Adrenal gland (tissue), 12 donors: ENCODE measurements around the gene SPRY2. TPM values are rescaled to one million over a fixed set of nuclear protein-coding genes. Genes with fewer than 3 reads are reported as not detected.

Source experiments
- DNase-seq, 7 donors: peaks; one replicate each; pipeline ENCODE4 v3.0.0-alpha.2; 2019 to 2020
- H3K27ac ChIP-seq, 5 donors: fragments of 200-600 bp; sonication (generic) in 4 of 5; 1 replicate in 3 of 5; 2 replicates in 2 of 5; pipeline versions ENCODE4 v1.5.1 to v1.8.0; 2016 to 2020; ENCODE audit warnings: mild to moderate bottlenecking in 1 of 5
- H3K27me3 ChIP-seq: fragments of 200-600 bp; 2 replicates; pipeline ENCODE4 v1.8.0; 2021
- H3K36me3 ChIP-seq, 2 donors: fragments of 200-600 bp; replicated peaks in 1 of 2; 1 replicate in 1 of 2; 2 replicates in 1 of 2; pipeline versions ENCODE4 v1.5.1 to v1.8.0; 2018 to 2022
- H3K4me1 ChIP-seq, 2 donors: fragments of 200-600 bp; replicated peaks in 1 of 2; 1 replicate in 1 of 2; 2 replicates in 1 of 2; pipeline versions ENCODE4 v1.5.1 to v1.8.0; 2018 to 2021
- H3K4me3 ChIP-seq, 4 donors: fragments of 200-600 bp; sonication (generic) in 3 of 4; one replicate each; pipeline ENCODE4 v1.5.1; 2016 to 2018
- H3K9me3 ChIP-seq, 3 donors: fragments of 200-600 bp; sonication (generic) in 1 of 3; replicated peaks in 1 of 3; 1 replicate in 2 of 3; 2 replicates in 1 of 3; pipeline versions ENCODE4 v1.5.1 to v1.8.0; 2016 to 2021
- POLR2A ChIP-seq, 2 donors: fragments of 450-650 bp; IDR thresholded peaks; one replicate each; pipeline ENCODE4 v1.6.1; 2017; ENCODE audit warnings: antibody characterized with exemption in 2 of 2, mild to moderate bottlenecking in 2 of 2, moderate library complexity in 1 of 2
- WGBS, 4 donors: extraction: QIAGEN DNeasy Blood & Tissue Kit in 2 of 4; methylation state at CpG; one replicate each; pipeline versions ENCODE4 v1.1.5 to v1.1.7; 2013 to 2017; 5-methylcytosine and 5-hydroxymethylcytosine counted together
- intact Hi-C, 2 donors: fragments of 100-400 bp; cut with DNase I; formaldehyde crosslinking; loops; one replicate each; pipeline versions ENCODE4 v1.14.1 to v1.15.0; 2022 to 2023
- polyA plus RNA-seq, 3 donors: library from polyadenylated mRNA; stranded (reverse); fragments of 200-250 nt in 2 of 3; fragments of 350-450 nt in 1 of 3; fragmentation: Illumina TruSeq in 1 of 3; extraction: RNeasy Lipid Tissue Mini Kit (QIAGEN cat#74804) in 1 of 3; gene quantifications; one replicate each; pipeline ENCODE4 v1.2.3, GENCODE V29; 2013 to 2014
- total RNA-seq, 9 donors: library from RNA; depleted of rRNA in 4 of 9; stranded (reverse); fragments of >200 nt in 4 of 9; fragments of 120-200 nt in 1 of 9; fragmentation: NEBNext Ultra II Directional in 1 of 9; extraction: Animal tissue kit (Norgen Biotek cat#: 25700) in 1 of 9; gene quantifications; one replicate each; pipeline versions ENCODE4 v1.1.0 to v1.2.4, GENCODE V29; 2013 to 2023
- TF ChIP-seq, protein P1 (sequence below), 6 experiments: fragments of 450-650 bp in 4 of 6; fragments of 200-600 bp in 2 of 6; sonication (generic) in 1 of 6; IDR thresholded peaks; 1 replicate in 5 of 6; 2 replicates in 1 of 6; pipeline versions ENCODE4 v1.5.1 to v1.8.0; 2016 to 2021; ENCODE audit warnings: antibody characterized with exemption in 6 of 6, mild to moderate bottlenecking in 2 of 6, moderate library complexity in 1 of 6
- donor health status: healthy with polysubstance abuse.
- donor health status: Bipolar disorder and iron deficiency.
- donor health status: DM: yes; HTN: yes; CAD: no.
- donor health status: DM: no; HTN: no; CAD: no.
- donor health status: DM: no; HTN: no; CAD: no.
- donor health status: DM: yes; HTN: yes; CAD: no.

Gene SPRY2
- total and polyA plus RNA-seq, 12 donors, result 10.9 to 36.7 (median 22.1) TPM

- no peaks in the 10 kb centered on the region for H3K36me3 ChIP-seq
- intact Hi-C loops, result no loop called here
- no peaks in the 10 kb centered on the region for H3K9me3 ChIP-seq
- 83 to 84% (median 83%) methylated on average over 7 of the region's 7 CpGs for WGBS, 4 donors
- no peak overlapping the region for H3K27ac ChIP-seq
- no peak for DNase-seq
- TF ChIP-seq, protein P1, sequence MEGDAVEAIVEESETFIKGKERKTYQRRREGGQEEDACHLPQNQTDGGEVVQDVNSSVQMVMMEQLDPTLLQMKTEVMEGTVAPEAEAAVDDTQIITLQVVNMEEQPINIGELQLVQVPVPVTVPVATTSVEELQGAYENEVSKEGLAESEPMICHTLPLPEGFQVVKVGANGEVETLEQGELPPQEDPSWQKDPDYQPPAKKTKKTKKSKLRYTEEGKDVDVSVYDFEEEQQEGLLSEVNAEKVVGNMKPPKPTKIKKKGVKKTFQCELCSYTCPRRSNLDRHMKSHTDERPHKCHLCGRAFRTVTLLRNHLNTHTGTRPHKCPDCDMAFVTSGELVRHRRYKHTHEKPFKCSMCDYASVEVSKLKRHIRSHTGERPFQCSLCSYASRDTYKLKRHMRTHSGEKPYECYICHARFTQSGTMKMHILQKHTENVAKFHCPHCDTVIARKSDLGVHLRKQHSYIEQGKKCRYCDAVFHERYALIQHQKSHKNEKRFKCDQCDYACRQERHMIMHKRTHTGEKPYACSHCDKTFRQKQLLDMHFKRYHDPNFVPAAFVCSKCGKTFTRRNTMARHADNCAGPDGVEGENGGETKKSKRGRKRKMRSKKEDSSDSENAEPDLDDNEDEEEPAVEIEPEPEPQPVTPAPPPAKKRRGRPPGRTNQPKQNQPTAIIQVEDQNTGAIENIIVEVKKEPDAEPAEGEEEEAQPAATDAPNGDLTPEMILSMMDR (IDR thresholded peaks at IDR 0.05), result no peak
- no peak for TF ChIP-seq POLR2A (IDR thresholded peaks at IDR 0.05)
- H3K27me3 ChIP-seq, result no peaks in the 10 kb centered on the region
- H3K4me3 ChIP-seq, result no peak overlapping the region
- no peaks in the 10 kb centered on the region for H3K4me1 ChIP-seq
These were observed 47.6 kb upstream of the SPRY2 start for GRCh38 chr13:80388506-80388905.

GRCh38 chr13:80386592-80386991, 45.7 kb upstream of the SPRY2 start:
- H3K27ac ChIP-seq, result no peak overlapping the region
- no peak overlapping the region for H3K4me3 ChIP-seq
- H3K36me3 ChIP-seq, result no peaks in the 10 kb centered on the region
- intact Hi-C loops, result no loop called here
- H3K4me1 ChIP-seq, result no peaks in the 10 kb centered on the region
- H3K9me3 ChIP-seq, result no peaks in the 10 kb centered on the region
- H3K27me3 ChIP-seq, result no peaks in the 10 kb centered on the region
- DNase-seq, result no peak
- TF ChIP-seq, protein P1 (IDR thresholded peaks at IDR 0.05), result no peak
- TF ChIP-seq POLR2A (IDR thresholded peaks at IDR 0.05), result no peak

GRCh38 chr13:80386002-80386401, 45.1 kb upstream of the SPRY2 start:
- Histone ChIP-seq H3K4me1 (no peaks in the 10 kb centered on the region), H3K36me3 (no peaks in the 10 kb centered on the region), H3K4me3 (no peak overlapping the region), H3K27me3 (no peaks in the 10 kb centered on the region), H3K9me3 (no peaks in the 10 kb centered on the region), H3K27ac (no peak overlapping the region)
- intact Hi-C loops, result no loop called here
- no peak for DNase-seq
- no peak for TF ChIP-seq POLR2A (IDR thresholded peaks at IDR 0.05)
- TF ChIP-seq, protein P1 (IDR thresholded peaks at IDR 0.05), result no peak

DNA sequence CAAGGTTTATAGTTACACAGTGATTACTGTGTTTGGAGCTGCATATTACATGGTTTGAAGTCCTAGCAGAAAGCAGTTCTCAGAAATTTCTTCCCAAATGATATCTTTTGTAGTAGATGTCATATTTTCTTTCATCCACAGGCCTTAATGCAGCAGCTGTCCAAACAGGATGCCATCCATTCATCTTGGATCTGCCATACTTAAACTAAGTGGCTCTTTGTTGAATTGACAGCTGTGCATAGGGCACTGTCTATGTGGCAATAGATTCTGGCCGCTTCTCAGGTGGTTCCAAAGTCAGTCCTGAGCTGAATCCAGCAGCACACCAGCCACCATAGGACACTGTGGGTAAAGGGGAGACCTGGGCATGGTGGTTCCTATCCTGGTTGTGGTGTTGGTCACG, 41.6 kb upstream of the SPRY2 start:
- WGBS, 4 donors, result 83 to 88% (median 87%) methylated on average over 2 of the region's 2 CpGs
- intact Hi-C loops, result no loop called here
- H3K36me3 ChIP-seq, result no peaks in the 10 kb centered on the region
- DNase-seq, result no peak
- no peaks in the 10 kb centered on the region for H3K9me3 ChIP-seq
- H3K4me1 ChIP-seq, result no peaks in the 10 kb centered on the region
- TF ChIP-seq POLR2A (IDR thresholded peaks at IDR 0.05), result no peak
- TF ChIP-seq, protein P1 (IDR thresholded peaks at IDR 0.05), result no peak
- H3K4me3 ChIP-seq, result no peak overlapping the region
- no peaks in the 10 kb centered on the region for H3K27me3 ChIP-seq
- no peak overlapping the region for H3K27ac ChIP-seq
